NCI-H1436 treated with DMSO at 0.1 percent for 48 hours (cell line): ENCODE measurements around the gene FSCB.
"Not testable (repeated sequence)": the region's sequence is repeated elsewhere in the genome, so short reads cannot be mapped to it uniquely, and the experiment has no call there.

Experiments used
- DNase-seq: peaks from one replicate; lab custom pipeline; 2025; lab: John Stamatoyannopoulos, UW

The FSCB gene, protein sequence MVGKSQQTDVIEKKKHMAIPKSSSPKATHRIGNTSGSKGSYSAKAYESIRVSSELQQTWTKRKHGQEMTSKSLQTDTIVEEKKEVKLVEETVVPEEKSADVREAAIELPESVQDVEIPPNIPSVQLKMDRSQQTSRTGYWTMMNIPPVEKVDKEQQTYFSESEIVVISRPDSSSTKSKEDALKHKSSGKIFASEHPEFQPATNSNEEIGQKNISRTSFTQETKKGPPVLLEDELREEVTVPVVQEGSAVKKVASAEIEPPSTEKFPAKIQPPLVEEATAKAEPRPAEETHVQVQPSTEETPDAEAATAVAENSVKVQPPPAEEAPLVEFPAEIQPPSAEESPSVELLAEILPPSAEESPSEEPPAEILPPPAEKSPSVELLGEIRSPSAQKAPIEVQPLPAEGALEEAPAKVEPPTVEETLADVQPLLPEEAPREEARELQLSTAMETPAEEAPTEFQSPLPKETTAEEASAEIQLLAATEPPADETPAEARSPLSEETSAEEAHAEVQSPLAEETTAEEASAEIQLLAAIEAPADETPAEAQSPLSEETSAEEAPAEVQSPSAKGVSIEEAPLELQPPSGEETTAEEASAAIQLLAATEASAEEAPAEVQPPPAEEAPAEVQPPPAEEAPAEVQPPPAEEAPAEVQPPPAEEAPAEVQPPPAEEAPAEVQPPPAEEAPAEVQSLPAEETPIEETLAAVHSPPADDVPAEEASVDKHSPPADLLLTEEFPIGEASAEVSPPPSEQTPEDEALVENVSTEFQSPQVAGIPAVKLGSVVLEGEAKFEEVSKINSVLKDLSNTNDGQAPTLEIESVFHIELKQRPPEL

GRCh38 chr14:44507183-44507582 lies at the start of gene FSCB:
FSCB (minus strand) TSS chr14:44507283; CDS start chr14:44506987, 296 bp downstream.
- DNase-seq: no peak

GRCh38 chr14:44531658-44532057 lies 24.6 kb upstream of the FSCB start:
- DNase-seq: no peak

- no peak for DNase-seq
Measured at GRCh38 chr14:44530475-44530874, 23.4 kb upstream of the FSCB start.

GRCh38 chr14:44529026-44529425 lies 21.9 kb upstream of the FSCB start:
- no peak for DNase-seq

GRCh38 chr14:44528180-44528579 lies 21.1 kb upstream of the FSCB start:
- DNase-seq: no peak

DNA sequence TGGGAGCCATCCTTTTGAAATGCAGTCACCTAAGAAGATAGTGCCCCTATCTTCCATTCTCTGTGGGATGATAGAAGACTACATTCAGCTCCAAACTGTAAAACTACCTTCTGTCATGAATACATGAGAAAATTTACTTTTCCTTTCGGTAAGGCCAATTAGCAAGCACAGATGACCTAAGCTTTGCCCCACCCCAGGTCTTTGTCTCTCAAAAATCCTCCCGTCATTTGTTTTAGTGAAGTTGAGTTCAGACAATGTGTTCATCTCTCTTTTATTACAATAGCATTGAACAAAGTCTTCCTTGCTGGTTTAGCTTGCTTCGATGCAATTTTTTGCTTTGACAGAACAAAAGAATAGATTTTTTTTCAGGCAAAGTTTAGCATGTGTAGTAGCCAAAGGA lies 18.2 kb upstream of the FSCB start:
- no peak for DNase-seq

- DNase-seq: not testable (repeated sequence)
Measured at GRCh38 chr14:44515668-44516067, 8.6 kb upstream of the FSCB start.

GRCh38 chr14:44508834-44509233 lies 1.8 kb upstream of the FSCB start:
- DNase-seq: no peak

DNA sequence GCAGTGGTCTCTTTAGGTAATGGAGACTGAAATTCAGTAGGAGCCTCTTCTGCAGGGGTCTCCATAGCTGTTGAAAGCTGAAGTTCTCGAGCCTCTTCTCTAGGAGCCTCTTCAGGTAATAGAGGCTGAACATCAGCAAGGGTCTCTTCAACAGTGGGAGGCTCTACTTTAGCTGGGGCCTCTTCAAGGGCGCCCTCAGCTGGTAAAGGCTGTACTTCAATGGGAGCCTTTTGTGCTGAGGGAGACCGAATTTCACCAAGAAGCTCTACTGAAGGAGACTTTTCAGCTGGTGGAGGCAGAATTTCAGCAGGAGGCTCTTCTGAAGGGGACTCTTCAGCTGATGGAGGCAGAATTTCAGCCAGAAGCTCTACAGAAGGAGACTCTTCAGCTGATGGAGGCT lies 1.5 kb downstream of the FSCB start:
- DNase-seq: no peak

DNA sequence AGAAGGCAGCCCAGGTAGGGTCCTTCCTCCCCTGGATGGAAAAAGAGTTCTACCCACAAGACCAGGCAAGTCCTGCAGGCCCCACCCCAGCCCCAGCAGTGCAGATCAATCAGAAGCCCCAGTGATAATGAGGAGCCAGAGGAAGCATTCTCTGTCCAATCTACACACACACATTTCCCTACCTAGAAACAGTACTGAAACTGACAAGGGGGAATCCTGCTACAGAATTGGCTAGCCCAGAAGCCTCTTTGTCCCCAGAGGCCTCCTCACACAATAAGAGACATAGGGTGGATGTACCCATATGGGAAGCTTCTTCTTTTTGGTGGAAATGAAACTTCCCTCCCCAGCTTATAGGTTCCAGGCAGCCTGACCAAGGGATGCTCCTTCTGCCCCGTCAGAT lies 9.9 kb downstream of the FSCB start:
- DNase-seq: no peak

- DNase-seq: no peak
Measured at GRCh38 chr14:44494137-44494536, 12.9 kb downstream of the FSCB start.

DNA sequence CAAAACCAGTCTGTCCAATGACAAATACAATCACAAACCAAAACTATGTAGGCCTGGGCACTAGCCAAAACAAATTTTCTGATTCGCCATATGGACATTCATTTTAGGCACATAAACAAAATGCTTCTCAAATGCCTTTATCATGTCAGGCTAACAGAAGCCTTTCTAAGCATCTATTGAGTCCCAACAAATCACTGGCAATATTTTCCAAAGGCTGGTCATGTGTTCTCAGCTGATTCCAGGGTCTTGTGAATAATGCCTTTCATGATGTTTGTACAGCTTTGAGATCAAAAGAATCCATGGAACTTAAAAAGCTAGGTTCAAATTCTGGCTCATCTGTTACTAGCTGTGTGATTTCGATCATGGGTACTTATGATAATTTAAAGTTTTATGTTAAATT lies 16.1 kb downstream of the FSCB start:
- no peak for DNase-seq

DNA sequence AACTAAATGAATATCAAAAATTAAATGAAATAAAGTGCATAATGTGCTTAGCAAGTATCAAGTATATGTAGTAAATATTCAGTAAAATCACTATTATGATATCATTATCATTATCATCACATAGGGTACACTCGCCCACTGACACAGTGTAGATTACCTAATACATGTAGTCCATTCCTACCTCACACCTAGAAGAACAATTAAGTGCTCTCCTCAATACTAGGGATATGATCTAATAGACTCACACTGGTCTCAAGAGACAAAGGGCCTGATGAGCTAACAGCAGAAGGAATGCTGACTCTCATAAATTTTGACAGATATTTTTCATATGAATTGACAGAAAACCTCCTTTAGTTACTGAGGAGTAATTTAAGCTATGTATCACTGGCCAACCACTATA lies 29.1 kb downstream of the FSCB start:
- DNase-seq: no peak

DNA sequence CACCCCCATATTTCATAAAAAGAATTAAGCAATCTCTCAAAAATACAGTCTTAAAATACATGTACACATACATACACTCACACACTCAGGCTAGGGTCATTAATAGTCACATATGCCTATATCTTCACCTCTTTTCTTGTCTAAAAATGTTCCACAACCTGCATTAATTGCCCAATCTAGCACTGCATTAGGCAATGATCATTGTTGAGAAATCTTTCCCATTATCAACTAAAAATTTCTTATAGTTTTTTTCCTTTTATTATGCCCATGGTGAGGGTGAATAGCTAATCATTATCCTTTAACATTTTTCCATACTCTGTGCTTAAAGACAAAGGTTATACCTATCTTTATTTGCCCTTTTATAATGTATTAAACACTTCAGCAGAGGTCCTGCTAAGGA lies 38.3 kb downstream of the FSCB start:
- DNase-seq: no peak

DNA sequence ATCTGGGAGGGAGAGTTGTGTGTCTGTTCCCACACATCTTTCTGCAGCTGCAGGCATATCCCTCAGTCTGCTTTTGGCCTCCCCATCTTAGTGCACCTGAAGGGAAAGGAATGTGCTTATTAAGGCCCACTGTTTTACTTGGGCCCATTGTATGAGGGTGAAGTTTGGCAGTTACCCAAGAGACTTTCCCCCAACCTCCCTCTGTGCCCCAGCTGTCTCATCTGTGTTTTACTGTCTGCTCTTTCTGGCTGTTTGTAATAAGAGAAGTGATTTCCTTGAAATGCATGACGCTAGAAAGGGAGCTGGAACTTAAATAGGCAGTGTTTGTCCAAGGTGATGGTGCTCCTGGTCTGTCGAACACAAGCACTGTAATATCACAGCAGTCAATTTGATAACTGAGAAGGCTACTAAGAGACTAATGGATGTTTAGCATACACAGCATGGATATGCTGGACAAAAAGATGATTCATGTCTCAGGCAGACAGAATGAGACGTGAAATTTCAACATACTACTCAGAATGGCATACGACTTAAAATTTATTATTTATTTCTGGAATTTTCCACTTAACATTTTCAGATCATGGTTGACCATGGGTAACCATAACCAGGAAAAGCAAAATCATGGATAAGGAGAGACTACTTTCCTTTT lies 43.6 kb downstream of the FSCB start:
- no peak for DNase-seq

GRCh38 chr14:44462381-44462780 lies 44.7 kb downstream of the FSCB start:
- no peak for DNase-seq

DNA sequence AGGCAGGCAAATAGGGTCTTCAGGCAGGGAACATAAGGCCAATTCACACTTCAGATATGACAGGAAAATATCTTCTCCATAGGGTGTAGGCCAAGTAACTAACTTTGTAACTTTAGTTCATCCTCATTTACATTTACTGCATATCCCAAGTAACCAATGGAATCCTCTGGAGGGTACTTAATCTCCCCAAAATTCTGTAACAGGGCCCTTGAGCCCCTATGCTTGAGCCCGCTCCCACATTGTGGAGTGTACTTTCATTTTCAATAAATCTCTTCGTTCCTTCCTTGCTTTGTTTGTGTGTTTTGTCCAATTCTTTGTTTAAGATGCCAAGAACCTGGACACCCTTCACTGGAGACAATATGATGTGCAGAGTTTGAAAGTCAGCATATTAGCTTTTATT lies 45.3 kb downstream of the FSCB start:
- DNase-seq: no peak
